LHCN-M2 (cell line): Measurements from ENCODE around the gene HIVEP2. TPM values are rescaled to one million over a fixed set of nuclear protein-coding genes. Genes with fewer than 3 reads are reported as not detected.

Experiments used
- DNase-seq: peaks from one replicate; pipeline ENCODE4 v3.0.0-alpha.2; 2012; ENCODE audit warnings: low read depth
- total RNA-seq: library from RNA; depleted of rRNA; stranded (reverse); fragments of >200 nt; gene quantifications from 2 replicates; pipeline ENCODE4 v1.2.3, GENCODE V29; 2014

Gene HIVEP2
- total RNA-seq, 1 experiment from 2014 or later = 15.1 TPM

DNA sequence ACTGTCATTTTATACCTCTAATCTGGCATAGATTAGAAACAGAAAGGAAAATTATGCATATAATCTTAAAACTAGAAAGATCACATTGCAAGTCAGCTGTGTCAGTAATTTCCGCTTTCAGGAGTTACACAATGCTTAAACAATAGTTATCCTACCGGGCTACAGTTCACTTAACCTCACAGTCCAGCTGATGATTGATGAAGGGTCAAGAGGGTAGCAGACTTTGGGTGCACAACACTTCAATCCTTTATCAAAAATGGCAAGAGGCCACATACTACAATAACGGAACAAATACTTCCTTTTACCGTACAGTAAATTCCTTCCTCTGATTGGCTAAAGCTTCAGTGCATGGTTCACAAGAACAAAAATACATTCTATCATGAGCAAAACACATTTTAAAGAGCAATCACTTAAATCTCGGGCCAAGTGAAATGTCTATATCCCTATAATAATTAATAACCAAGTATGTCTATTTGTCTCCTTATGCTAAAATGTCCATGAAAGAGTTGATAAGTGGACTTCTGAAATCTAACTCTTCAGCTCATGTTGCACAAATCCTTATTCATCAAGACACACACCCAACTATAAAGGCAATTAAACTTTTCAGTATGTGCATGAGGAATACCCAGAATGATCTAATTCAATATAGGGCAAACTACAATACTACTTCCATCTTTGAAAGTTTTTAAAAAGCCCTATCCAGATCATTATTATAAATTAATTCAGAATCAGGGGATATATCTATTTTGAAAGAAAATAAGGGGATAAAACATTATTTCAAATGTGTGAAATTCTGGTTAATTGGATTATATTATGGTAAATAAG is 76.8 kb downstream of the HIVEP2 start:
- DNase-seq = peak; percentile 85

DNA sequence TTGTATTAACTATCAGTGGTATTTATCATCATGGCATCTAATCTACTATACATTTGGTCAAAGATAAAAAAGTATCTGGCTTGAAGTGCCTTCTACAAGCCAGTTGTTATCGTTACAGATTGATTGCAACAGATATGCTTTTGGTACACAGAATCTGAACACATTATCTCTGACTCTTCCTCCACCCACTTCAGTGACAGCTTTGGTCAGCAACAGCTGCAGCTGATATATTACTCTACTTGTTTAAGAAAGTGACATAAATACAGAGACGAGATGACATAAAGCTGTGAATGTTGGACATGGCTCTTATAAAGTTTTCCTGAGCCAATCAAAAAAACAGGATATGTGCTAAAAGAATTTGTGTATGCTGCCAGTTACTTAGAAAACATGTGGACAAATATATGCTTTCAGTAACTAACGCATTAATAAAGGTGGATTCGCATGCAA is 77.6 kb downstream of the HIVEP2 start:
- DNase-seq = peak; percentile 92

DNA sequence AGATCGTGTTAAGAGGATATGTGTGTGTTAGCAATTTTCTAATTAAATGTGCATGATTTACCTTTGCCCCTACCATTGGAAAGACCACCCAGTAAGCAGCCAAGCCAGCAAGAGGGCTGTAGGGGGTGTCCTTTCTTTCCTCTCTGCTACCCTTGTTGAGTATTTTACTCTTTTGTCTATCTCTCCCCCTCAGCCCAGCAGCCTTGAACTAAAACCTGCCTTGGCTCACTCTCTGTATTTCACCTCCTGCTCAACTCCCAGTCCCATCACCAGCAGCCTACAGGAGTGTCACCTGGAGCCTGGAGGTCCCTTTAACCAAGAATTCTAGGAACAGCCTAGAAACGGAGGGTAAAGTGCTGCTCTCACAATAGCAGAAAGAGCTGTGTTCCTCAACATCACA is 81.0 kb downstream of the HIVEP2 start:
- DNase-seq = no peak

DNA sequence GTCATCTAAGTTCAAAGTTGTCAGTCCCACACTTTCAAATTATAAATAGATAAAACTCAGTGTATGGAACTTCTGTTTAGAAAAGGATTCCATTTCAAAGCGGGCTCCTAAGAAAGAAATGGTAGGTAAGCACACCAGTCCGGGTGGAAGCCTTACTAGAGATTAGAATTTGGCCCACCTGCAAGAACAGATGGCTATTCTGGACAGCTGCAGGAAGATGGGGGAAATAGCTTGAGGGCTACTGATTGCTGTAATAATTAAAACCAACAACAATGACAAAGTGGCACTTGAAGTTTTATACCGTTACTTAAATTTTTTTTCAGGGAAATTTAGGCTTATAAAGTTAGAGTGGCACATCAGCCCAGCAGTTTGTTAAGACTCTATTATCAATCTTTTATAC is 83.3 kb downstream of the HIVEP2 start:
- no peak for DNase-seq

DNA sequence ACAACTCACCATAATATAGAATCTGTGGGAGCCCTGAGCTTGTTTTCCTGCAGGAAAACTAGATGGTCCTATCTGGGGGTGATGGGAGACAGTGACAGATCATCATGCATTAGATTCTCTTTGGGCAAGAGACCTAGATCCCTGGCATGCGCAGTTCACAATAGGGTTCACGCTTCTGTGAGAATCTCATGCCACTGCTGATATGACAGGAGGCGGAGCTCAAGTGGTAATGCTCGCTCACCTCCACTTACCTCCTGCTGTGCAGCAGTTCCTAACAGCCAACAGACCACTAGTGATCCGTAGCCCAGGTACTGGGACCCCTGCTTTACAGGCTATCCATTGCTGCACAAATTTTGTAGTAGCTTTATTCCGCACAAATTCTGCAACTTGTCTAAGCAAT is 84.5 kb downstream of the HIVEP2 start:
- no peak for DNase-seq

DNA sequence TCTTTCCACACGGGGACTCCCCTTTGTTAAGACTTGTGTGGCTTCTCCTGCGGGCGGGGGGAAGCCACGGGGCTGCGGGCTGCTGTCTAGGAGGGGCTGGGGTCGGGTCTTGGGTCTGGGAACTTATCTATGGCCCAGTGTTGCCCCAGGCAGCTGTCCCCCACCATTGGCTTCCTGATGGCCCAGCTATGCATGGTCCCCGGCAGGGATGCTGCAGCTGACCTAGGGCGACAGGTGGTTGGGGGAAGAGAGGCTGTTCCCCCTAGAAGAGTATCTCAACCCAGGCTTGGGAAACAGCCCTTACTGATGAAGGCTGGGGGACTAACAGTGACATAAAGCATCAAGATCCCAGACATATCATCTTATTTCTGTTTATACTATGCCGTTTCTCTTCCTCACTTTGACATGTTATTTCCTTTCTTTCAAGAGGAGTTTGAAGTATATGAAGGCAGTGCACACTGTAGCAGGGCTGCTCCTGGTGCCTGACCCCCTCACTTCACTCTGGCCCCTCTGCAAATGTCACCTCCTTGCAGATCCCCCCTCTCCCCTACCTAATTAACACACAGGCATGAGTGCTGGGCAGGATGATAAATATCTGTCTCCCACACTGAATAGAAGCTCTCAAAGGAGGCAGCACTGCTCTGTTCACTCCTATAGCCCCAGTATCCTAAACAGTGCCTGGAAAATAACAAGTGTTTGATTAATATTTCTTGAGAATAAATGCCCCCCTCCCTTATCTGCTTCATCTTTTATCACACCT is 87.0 kb downstream of the HIVEP2 start:
- DNase-seq = no peak

DNA sequence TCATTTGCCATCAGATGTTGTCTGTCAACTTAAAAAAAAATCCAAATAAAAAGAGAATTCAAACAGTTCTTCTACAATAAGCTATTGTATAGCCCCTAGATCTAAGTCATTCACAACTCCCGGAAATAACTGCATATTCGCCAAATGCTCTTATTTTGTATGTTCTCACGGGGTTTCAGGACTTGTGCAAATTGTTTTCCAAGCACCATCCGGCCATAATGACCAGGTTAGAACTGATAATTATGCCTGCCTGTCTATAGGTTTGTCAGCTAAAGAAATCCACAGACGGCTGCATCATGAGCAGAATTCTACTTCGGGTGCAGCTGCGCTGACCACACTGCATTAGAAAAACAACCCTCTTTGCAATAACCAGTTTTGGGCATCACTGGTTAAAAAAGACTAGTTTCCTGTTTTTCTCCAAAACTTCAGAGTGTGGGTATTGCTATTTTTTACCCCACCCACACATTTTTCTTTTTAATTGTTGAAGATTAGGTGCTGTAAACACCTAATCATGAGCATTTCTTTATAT is 87.7 kb downstream of the HIVEP2 start:
- DNase-seq = no peak

DNA sequence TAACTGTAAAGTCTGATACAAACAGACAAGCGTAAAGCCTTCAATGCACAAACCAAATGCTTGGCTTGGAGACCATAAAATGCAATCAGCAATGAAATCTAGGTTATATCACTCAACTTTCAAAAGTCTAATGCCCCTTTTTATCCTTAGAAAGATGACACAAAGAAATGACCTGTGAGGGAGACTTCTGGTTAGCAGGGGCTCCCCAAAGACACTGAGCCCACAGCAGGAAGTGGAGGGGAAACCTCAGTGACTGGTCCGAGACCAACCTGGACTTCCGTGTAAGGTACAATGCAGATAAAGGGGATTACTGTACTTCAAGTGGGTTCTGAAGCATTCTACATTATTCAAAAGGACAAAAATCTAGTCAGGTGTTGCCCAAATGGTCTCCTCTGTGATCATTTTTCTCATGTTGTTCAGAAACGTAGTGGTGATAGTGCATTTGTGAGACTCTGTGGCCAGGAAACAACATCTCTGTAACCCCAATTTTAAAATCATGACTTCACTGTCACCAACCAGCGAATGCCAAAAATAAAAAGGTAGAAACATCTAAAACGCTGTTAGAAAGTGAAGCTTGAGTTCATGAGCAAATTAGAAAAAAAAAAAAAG is 88.2 kb downstream of the HIVEP2 start:
- DNase-seq = no peak

DNA sequence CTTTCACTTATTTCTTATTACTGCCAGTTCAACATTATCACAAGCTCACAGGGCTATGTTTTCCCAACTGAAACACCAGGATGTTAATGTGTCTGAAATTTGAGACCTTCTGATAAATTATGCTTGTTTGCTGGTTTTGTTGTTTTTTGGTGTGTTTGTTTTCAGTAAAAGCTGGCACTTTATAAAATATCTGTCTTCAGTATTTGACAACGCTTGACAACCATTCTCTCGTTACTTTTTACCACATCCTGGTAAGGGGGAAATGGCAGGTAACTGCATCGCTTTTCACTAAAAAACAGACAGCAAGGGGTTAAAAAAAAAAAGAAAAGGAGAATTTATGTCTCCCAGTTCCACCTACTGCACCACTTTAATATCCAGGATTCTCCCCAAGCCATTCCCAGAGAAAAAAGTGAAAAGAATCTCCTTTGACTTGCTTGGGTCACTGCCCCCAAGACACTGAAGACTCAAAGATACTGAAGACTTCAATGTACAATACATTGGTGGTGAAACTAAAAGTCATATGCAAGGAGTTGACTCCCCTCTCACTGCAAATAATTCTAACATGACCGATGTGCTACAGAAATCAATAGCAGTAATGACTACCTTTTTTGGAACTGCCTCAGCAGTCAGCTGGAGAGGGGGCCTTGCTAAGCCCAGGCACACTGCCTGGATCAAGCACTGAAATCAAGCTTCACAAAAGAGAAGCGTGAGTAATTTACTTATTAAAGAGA is 88.9 kb downstream of the HIVEP2 start:
- no peak for DNase-seq

DNA sequence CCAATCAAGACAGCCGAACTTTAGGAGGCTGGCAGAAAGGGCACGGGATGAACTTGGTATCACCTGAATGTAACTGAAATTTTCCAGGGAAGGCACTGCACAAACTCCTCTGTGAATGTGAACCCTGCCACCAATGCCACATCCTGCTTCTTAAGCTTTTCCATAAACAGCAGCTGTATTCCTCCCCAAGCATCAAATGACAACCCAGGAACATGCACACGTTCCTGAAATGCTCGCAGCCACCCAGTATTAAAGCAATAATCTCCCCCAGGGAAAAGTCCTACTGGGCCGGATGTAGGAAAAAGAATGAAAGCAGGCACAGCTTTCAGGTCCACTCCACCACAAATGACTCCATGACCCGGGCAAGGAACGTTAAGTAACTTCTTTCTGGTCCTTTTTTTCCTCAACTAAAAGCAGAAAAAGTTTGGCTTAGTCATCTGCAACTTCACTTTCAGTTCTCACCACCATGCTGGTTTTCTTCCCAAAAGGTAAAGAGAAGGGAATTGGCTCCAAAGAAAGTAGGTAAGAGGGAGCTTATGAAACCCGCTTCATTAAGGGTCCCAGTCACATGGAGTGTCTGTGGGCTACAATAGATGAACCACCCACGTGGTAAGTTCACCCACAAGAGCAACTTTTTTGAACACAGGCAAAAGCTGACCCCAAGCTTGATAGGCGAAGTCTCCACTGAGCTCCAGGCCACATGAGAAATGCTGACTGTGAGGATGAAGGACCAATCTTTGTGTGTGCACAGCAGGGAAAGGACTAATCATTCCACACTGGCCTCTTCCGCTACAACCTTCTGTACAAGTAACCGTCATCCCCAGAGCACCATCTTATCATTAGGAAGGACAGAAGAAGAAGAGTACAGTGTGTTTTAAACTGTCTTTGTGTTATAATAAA is 90.1 kb downstream of the HIVEP2 start:
- peak; percentile 94 for DNase-seq

DNA sequence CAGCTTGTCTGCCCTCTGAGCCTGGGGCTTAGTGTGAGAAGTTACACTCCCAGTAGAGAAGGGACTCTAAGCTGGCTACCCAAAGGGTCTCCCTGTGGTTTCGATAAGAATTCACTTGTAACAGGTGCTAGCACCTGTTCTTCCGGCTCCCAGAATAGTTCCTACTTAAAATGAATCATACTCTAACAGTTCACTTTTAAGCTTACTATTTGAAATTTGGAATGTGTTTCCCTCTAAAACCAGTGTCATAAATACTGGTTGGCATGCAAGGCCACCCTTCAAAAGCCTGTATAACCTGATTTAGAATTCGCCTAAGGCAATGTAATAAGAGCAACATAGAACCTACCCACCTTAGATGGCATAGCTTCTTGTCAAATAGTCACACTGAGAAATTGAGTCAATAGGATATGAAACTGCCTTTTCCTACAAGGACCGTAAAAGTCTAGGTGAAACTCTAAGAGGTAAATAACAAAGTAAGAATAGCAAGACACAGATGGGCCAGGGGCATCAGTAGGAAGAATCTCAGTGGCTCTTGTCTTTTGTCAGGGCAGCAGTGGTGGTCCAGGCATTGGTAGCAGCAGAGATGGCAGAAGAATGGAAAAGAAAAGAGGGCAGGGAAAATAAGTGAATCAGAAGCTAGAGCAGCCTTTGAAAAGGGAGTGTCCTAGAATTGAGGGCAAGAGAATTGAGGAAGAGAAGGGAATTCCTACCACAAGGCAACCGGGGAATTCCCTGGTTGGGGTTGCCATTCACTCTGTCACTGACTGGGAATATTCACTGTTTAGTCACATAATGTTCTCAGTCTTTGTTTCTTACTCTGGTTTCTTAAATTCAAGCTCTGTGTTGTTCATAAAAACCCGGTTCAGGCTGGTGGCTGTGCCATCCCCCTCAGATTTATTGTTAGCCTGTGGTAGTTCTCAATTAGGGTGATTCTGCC is 91.5 kb downstream of the HIVEP2 start:
- DNase-seq = peak; percentile 85

DNA sequence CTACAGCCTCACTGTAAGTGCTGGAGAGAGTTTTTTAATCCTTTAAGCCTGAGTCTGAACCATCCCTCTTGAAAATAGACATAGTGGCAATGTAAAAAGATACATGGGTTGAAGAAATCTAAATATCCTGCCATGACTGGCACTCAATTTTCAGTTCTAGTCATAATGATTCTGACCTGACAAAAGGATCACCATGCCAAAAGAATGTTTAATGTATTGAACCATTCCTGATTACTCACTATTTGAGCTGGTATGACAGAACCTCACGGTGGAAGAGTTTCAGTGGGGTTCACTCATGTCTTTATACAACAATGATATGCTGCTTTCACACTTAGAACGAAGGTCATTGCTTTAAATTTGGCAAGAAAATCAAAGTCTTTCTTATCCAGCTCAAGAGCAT is 93.4 kb downstream of the HIVEP2 start:
- DNase-seq = no peak

DNA sequence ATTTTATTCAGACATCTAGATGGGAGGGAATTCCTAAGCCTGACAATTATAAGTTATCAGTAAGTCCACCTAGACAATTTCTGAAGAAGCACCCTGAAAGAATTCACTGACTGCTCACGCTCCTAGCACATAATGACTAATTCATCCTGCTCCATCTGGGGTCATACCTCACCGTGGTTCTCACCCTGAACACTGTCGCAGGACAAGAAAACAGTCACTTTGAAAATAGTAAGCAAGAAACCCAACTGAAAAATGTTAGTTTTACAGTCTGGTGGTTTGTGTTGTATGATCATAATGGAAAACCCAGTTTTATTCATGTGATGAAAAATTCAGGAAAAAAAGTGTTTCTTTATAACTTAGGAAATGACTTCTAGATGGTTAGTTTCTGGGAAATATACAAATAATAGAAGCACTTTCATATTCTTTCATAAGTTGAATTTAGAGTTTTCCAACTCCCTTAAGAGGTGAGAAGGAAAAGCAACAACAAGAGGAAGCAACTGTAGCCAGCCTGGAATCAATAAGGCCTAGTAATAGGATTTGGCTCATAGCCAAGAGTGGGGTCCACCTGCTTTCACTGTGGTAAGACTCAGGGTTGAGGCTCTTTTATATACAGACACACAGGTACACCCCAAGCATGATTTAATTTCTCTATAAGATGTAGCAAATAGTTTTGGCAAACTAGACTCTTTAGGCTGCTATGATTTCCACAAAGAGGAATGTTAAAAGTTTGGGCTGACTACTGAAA is 94.1 kb downstream of the HIVEP2 start:
- DNase-seq = peak; percentile 68

DNA sequence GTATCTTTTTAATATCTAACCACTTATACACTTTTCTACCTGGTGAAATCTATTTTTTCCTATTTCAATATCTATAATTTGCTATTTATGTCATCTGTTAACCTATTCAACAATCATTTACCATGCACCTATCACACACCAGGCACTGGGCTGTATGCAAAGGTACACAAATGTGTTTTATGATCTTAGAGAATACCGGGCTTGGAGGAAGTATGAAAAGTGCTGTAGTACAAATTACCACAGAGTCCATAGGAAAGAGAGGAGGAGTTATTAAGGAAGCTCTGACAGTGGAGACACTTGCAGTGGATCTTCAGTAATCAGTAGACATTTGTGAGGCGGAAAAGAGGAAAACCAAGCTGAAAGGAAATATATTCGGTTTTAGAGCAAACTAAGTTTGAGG is 96.0 kb downstream of the HIVEP2 start:
- no peak for DNase-seq

DNA sequence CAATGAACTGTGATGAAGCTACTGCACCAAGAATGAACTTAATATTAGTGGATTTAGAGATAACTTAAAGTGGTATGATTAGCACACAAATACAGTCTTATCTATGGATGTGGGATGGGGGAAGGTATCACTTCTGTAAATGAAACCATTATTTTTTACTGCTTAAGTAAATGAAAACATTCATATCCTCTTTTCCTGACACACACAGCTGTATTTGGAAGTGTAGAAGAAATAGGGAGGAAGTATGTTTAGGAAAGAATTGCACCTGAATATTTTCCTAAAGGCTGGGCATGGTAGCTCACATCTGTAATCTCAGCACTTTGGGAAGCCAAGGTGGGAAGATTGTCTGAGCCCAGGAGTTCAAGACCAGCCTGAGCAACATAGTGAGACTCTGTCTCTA is 96.8 kb downstream of the HIVEP2 start:
- DNase-seq = no peak

DNA sequence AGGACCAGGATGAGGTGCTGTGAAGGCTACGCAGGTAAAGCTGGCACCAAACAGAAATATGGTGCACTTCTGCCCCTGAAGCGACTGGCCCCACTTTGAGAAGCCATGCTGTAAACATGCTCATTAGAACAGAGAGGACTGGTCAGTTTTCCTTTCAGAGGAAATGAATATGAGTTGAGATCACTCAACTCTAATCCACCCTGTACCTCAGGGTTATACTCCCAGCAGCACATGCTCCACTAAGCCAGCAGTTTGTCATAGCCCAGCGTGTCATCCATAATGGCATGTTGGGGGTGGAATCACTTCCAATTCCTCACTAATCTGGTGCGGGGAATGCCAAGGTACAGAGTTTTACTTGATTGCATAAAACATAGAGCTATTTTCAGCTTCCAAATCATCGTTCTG is 98.1 kb downstream of the HIVEP2 start:
- peak; percentile 97 for DNase-seq

DNA sequence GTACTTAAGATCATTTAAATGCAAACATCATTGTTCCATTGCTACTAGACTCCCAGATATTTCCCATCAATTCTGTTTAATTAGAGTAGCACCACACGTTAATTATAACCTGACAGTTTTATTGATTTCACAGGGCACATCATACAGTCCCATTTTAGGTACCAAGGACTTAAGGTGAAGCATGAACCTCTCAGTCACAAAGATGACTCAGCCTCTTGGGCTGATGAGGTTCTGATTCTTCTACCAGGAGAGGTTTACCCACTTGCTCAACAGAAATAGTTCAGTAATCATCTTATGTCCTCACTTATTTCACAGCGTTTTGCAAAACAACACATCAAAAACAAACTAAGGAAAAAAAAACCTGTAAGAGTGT is 98.5 kb downstream of the HIVEP2 start:
- peak; percentile 60 for DNase-seq

DNA sequence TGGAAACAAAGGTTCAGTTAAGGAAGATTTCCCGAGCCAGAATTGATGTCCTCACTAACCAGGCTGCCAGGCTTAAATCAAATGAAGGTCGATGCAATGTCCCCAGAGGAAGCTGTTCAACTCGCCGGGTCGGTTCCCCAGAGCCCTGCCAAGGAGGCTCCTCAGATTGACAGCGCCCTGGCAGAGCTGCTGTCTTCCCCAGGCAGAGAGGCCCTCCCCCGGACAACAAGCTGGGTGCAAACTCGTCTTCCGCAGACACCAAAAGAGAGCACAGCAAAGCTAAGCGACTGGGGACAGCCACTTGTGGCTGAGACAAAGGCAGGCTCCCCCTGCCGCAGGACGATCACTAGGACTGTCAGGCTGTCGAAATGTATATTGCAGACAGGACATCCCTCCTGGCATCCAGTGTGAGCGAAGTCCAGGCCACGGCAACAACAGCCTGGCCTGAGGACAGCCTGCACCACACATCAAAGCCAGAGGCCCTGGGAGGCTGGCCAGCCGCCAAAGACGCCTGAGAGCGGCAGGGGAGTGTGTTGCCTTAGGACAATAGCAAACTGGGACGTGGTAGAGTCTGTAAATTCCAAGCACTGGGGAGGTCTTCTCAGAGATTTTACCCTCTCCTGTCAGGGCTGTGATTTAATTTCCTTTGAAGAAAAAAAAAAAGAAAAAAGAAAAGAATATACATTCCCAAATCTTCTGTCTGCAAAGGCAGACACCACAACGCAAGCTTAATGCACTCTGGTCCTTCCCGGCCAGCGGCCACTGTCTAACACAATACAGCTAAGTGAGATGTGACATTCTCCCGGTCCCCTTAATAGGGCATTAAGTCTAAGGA is 99.1 kb downstream of the HIVEP2 start:
- peak; percentile 90 for DNase-seq
